Ovary (tissue), 9 donors: ENCODE results near the gene B4GALNT2. TPM values are rescaled to one million over a fixed set of nuclear protein-coding genes. Genes with fewer than 3 reads are reported as not detected.
"Not testable (repeated sequence)": the region's sequence is repeated elsewhere in the genome, so short reads cannot be mapped to it uniquely, and the experiment has no call there.

Experiments used
- DNase-seq, 5 donors: peaks; one replicate each; pipeline ENCODE4 v3.0.0-alpha.2; 2019 to 2020
- H3K27ac ChIP-seq, 2 donors: fragments of 200-600 bp; one replicate each; pipeline versions ENCODE4 v1.5.1 to v1.8.0; 2019 to 2022
- H3K27me3 ChIP-seq: fragments of 200-600 bp; one replicate; pipeline ENCODE4 v1.8.0; 2022
- H3K36me3 ChIP-seq: fragments of 200-600 bp; sonication (generic); one replicate; pipeline ENCODE4 v1.5.1; 2019
- H3K4me1 ChIP-seq: one replicate; pipeline ENCODE4 v1.8.1; 2013; ENCODE audit warnings: mild to moderate bottlenecking, moderate library complexity; ENCODE audit not compliant: insufficient read depth
- H3K4me3 ChIP-seq: fragments of 200-600 bp; sonication (generic); one replicate; pipeline ENCODE4 v1.5.1; 2017
- H3K9me3 ChIP-seq, 2 donors: fragments of 200-600 bp in 1 of 2; sonication (generic) in 1 of 2; one replicate each; pipeline versions ENCODE4 v1.5.1 to v1.8.1; 2013 to 2019; ENCODE audit warnings: mild to moderate bottlenecking in 1 of 2, moderate library complexity in 1 of 2
- CTCF ChIP-seq, 3 donors: fragments of 450-650 bp in 2 of 3; fragments of 200-600 bp in 1 of 3; IDR thresholded peaks; one replicate each; pipeline versions ENCODE4 v1.5.1 to v1.8.0; 2016 to 2022; ENCODE audit warnings: antibody characterized with exemption in 3 of 3, mild to moderate bottlenecking in 1 of 3
- EP300 ChIP-seq: sonication (generic); formaldehyde crosslinking; IDR thresholded peaks from one replicate; pipeline ENCODE4 v1.6.1; 2017; ENCODE audit warnings: antibody characterized with exemption
- POLR2A ChIP-seq: fragments of 450-650 bp; IDR thresholded peaks from one replicate; pipeline ENCODE4 v1.6.1; 2017; ENCODE audit warnings: antibody characterized with exemption, mild to moderate bottlenecking, moderate library complexity
- WGBS, 3 donors: extraction: QIAGEN DNeasy Blood & Tissue Kit in 1 of 3; methylation state at CpG; one replicate each; pipeline versions ENCODE4 v1.1.5 to v1.1.7; 2013 to 2017; 5-methylcytosine and 5-hydroxymethylcytosine counted together
- intact Hi-C, 4 donors: fragments of 100-400 bp; cut with DNase I; formaldehyde crosslinking; loops; one replicate each; pipeline versions ENCODE4 v1.11.0 to v1.15.1; 2022 to 2023
- polyA plus RNA-seq, 2 donors: library from polyadenylated mRNA; stranded (reverse); fragments of 200-250 nt in 1 of 2; fragments of 350-450 nt in 1 of 2; fragmentation: Illumina TruSeq in 1 of 2; extraction: RNeasy Lipid Tissue Mini Kit (QIAGEN cat#74804) in 1 of 2; gene quantifications; one replicate each; pipeline ENCODE4 v1.2.3, GENCODE V29; 2013 to 2014
- total RNA-seq, 7 donors: library from RNA; depleted of rRNA in 2 of 7; stranded (reverse); fragments of >200 nt in 2 of 7; fragmentation: NEBNext Ultra II Directional in 3 of 7; extraction: Animal tissue kit (Norgen Biotek cat#: 25700) in 3 of 7; gene quantifications; one replicate each; pipeline versions ENCODE4 v1.1.0 to v1.2.4, GENCODE V29; 2016 to 2023
- donor health status: DM: no; HTN: no; CAD: no; lungs with moderate emphysema.
- donor health status: DM: no; HTN: no; CAD: no.
- donor health status: Bipolar disorder and iron deficiency.
- donor health status: DM: yes; HTN: yes; CAD: no.
- donor health status: DM: no; HTN: no; CAD: no.
- donor health status: DM: yes; HTN: yes; CAD: no.

Gene B4GALNT2
- total and polyA plus RNA-seq, 9 donors: under 0.01 to 0.03 (median 0.03) TPM; not detected in 5

- no peak for TF ChIP-seq EP300
- no peak for TF ChIP-seq CTCF (IDR thresholded peaks at IDR 0.05)
- no peak for TF ChIP-seq POLR2A
- intact Hi-C loops: no loop called here
- H3K4me1 ChIP-seq: no peaks in the 10 kb centered on the region
- peaks cover 0 to 19% of the 10 kb centered on the region in 2 donors for H3K9me3 ChIP-seq
- H3K27ac ChIP-seq: no peak overlapping the region
- 2 to 7% (median 3%) methylated on average over 22 of the region's 22 CpGs for WGBS, 3 donors
- H3K27me3 ChIP-seq: no peaks in the 10 kb centered on the region
- DNase-seq: no peak
- no peak overlapping the region for H3K4me3 ChIP-seq
- no peaks in the 10 kb centered on the region for H3K36me3 ChIP-seq
Observed at GRCh38 chr17:49132317-49132698, 261 bp upstream of the B4GALNT2 start.

GRCh38 chr17:49136335-49136734 is 3.8 kb downstream of the B4GALNT2 start:
- intact Hi-C loops: no loop called here
- 95 to 98% (median 97%) methylated on average over 4 of the region's 4 CpGs for WGBS, 3 donors
- Histone ChIP-seq H3K36me3 (no peaks in the 10 kb centered on the region), H3K4me3 (no peak overlapping the region), H3K9me3 (peaks cover 0 to 11% of the 10 kb centered on the region in 2 donors), H3K27me3 (no peaks in the 10 kb centered on the region), H3K4me1 (no peaks in the 10 kb centered on the region), H3K27ac (no peak overlapping the region)
- DNase-seq: no peak
- TF ChIP-seq CTCF (IDR thresholded peaks at IDR 0.05) (no peak), POLR2A (no peak), EP300 (no peak)

GRCh38 chr17:49145654-49146053 is 13.1 kb downstream of the B4GALNT2 start:
- intact Hi-C loops, H3K27me3 ChIP-seq: not testable (repeated sequence)
- 62 to 86% (median 82%) methylated on average over 3 of the region's 3 CpGs for WGBS, 3 donors

GRCh38 chr17:49146620-49147306 is 14.2 kb downstream of the B4GALNT2 start:
- intact Hi-C loops: no loop called here
- Histone ChIP-seq H3K27me3 (no peaks in the 10 kb centered on the region), H3K27ac (no peak overlapping the region), H3K9me3 (no peaks in the 10 kb centered on the region), H3K4me1 (no peaks in the 10 kb centered on the region), H3K36me3 (no peaks in the 10 kb centered on the region), H3K4me3 (no peak overlapping the region)
- TF ChIP-seq EP300: no peak
- TF ChIP-seq CTCF (IDR thresholded peaks at IDR 0.05): no peak
- TF ChIP-seq POLR2A: no peak
- no peak for DNase-seq
- WGBS, 3 donors: 46 to 60% (median 49%) methylated on average over 3 of the region's 3 CpGs

More at GRCh38 chr17:49145654-49146053, 13.1 kb downstream of the B4GALNT2 start:
- H3K27ac ChIP-seq, H3K9me3 ChIP-seq, H3K4me3 ChIP-seq, H3K36me3 ChIP-seq, DNase-seq, H3K4me1 ChIP-seq: not testable (repeated sequence)

- Histone ChIP-seq H3K4me1 (no peaks in the 10 kb centered on the region), H3K4me3 (no peak overlapping the region), H3K9me3 (no peaks in the 10 kb centered on the region), H3K36me3 (no peaks in the 10 kb centered on the region), H3K27me3 (no peaks in the 10 kb centered on the region), H3K27ac (no peak overlapping the region)
- DNase-seq: no peak
- no peak for TF ChIP-seq EP300
- no peak for TF ChIP-seq POLR2A
- no peak for TF ChIP-seq CTCF (IDR thresholded peaks at IDR 0.05)
- intact Hi-C loops: no loop called here
- WGBS, 3 donors: 82 to 86% (median 84%) methylated on average over 6 of the region's 6 CpGs
Observed at GRCh38 chr17:49148171-49148570, 15.6 kb downstream of the B4GALNT2 start.
